K562 (cell line): ENCODE data around the gene FGFR1OP2.

Experiments
- BCL6 ChIP-seq: fragments of 250-450 bp; sonication (Bioruptor Pico); IDR thresholded peaks from 2 replicates; pipeline ENCODE4 v1.4.0; 2020
- CREM ChIP-seq: IDR thresholded peaks from 2 replicates; pipeline ENCODE4 v1.6.1; 2014; ENCODE audit warnings: antibody characterized with exemption, low read depth
- EP300 ChIP-seq: IDR thresholded peaks from 2 replicates; pipeline ENCODE4 v1.6.1; 2012; ENCODE audit warnings: low read length, improper control_type of control experiment
- KLF6 ChIP-seq: fragments of 250-450 bp; sonication (Bioruptor Pico); IDR thresholded peaks from 2 replicates; pipeline ENCODE4 v1.4.0; 2020; ENCODE audit warnings: mild to moderate bottlenecking, moderate library complexity, borderline replicate concordance
- NFIC ChIP-seq: fragments of 450-650 bp; IDR thresholded peaks from 2 replicates; pipeline ENCODE4 v1.6.1; 2017; ENCODE audit warnings: mild to moderate bottlenecking, inconsistent platforms
- PML ChIP-seq: IDR thresholded peaks from 2 replicates; pipeline ENCODE4 v1.6.1; 2012; ENCODE audit warnings: low read length, inconsistent platforms
- POLR2A ChIP-seq: fragments of 450-650 bp; conservative IDR thresholded peaks from 2 replicates; pipeline ENCODE4 v1.6.1; 2016
- RCOR1 ChIP-seq, 2 experiments: IDR thresholded peaks; 2 replicates each; pipeline ENCODE4 v1.6.1; 2012; ENCODE audit warnings: low read depth in 2 of 2, low read length in 2 of 2, borderline replicate concordance in 1 of 2, improper control_type of control experiment in 1 of 2
- SMC3 ChIP-seq: conservative IDR thresholded peaks from 2 replicates; pipeline ENCODE4 v1.6.1; 2011; ENCODE audit warnings: low read depth, low read length, improper control_type of control experiment; ENCODE audit not compliant: insufficient read depth
- TF ChIP-seq, protein P1 (sequence below): fragments of 250-450 bp; sonication (Bioruptor Pico); IDR thresholded peaks from 2 replicates; pipeline ENCODE4 v1.8.0; 2021; ENCODE audit warnings: moderate library complexity, mild to moderate bottlenecking, inconsistent platforms
- TF ChIP-seq, protein P2 (sequence below): sonication (generic); formaldehyde crosslinking; IDR thresholded peaks from 2 replicates; pipeline ENCODE4 v1.4.0; 2020; ENCODE audit warnings: mild to moderate bottlenecking, missing genetic modification reagents
- TF ChIP-seq, protein P3 (sequence below): fragments of 250-450 bp; sonication (Bioruptor Pico); IDR thresholded peaks from 2 replicates; pipeline ENCODE4 v1.5.0; 2020; ENCODE audit warnings: mild to moderate bottlenecking, borderline replicate concordance
- TF ChIP-seq, protein P4 (sequence below): IDR thresholded peaks from 3 replicates; pipeline ENCODE4 v1.6.1; 2011; ENCODE audit warnings: borderline replicate concordance, mild to moderate bottlenecking, moderate library complexity; ENCODE audit not compliant: insufficient read length; ENCODE audit errors: extremely low read depth

DNA sequence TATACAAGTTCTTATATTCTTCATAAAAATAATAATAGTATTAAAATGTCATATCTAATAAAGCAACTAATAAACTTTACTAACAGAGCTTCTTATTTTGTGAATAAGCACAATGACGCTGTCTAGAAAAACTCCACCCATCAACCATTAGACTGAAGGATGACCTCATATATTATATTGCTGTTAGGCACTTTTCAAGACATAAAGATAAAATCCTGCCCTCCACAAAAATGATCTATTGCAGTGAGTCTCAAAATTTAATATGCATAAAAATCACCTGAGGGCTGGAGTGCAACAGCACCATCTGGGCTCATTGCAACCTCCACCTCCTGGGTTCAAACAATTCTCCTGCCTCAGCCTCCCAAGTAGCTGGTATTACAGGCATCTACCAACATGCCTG, 55.8 kb downstream of the FGFR1OP2 start:
- TF ChIP-seq BCL6 (CRISPR knock-in tag), result no peak
- no peak for TF ChIP-seq POLR2A
- TF ChIP-seq, protein P1, sequence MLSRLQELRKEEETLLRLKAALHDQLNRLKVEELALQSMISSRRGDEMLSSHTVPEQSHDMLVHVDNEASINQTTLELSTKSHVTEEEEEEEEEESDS (CRISPR knock-in tag), result no peak
- TF ChIP-seq PML, result no peak
- no peak for TF ChIP-seq RCOR1 (IDR thresholded peaks at IDR 0.05; ENCODE audit: borderline replicate concordance in 1 of 2, low read depth in 2 of 2, low read length in 2 of 2)
- TF ChIP-seq, protein P2, sequence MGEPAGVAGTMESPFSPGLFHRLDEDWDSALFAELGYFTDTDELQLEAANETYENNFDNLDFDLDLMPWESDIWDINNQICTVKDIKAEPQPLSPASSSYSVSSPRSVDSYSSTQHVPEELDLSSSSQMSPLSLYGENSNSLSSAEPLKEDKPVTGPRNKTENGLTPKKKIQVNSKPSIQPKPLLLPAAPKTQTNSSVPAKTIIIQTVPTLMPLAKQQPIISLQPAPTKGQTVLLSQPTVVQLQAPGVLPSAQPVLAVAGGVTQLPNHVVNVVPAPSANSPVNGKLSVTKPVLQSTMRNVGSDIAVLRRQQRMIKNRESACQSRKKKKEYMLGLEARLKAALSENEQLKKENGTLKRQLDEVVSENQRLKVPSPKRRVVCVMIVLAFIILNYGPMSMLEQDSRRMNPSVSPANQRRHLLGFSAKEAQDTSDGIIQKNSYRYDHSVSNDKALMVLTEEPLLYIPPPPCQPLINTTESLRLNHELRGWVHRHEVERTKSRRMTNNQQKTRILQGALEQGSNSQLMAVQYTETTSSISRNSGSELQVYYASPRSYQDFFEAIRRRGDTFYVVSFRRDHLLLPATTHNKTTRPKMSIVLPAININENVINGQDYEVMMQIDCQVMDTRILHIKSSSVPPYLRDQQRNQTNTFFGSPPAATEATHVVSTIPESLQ (CRISPR knock-in tag), result no peak
- TF ChIP-seq, protein P3, sequence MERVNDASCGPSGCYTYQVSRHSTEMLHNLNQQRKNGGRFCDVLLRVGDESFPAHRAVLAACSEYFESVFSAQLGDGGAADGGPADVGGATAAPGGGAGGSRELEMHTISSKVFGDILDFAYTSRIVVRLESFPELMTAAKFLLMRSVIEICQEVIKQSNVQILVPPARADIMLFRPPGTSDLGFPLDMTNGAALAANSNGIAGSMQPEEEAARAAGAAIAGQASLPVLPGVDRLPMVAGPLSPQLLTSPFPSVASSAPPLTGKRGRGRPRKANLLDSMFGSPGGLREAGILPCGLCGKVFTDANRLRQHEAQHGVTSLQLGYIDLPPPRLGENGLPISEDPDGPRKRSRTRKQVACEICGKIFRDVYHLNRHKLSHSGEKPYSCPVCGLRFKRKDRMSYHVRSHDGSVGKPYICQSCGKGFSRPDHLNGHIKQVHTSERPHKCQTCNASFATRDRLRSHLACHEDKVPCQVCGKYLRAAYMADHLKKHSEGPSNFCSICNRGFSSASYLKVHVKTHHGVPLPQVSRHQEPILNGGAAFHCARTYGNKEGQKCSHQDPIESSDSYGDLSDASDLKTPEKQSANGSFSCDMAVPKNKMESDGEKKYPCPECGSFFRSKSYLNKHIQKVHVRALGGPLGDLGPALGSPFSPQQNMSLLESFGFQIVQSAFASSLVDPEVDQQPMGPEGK (CRISPR knock-in tag), result no peak
- TF ChIP-seq, protein P4, sequence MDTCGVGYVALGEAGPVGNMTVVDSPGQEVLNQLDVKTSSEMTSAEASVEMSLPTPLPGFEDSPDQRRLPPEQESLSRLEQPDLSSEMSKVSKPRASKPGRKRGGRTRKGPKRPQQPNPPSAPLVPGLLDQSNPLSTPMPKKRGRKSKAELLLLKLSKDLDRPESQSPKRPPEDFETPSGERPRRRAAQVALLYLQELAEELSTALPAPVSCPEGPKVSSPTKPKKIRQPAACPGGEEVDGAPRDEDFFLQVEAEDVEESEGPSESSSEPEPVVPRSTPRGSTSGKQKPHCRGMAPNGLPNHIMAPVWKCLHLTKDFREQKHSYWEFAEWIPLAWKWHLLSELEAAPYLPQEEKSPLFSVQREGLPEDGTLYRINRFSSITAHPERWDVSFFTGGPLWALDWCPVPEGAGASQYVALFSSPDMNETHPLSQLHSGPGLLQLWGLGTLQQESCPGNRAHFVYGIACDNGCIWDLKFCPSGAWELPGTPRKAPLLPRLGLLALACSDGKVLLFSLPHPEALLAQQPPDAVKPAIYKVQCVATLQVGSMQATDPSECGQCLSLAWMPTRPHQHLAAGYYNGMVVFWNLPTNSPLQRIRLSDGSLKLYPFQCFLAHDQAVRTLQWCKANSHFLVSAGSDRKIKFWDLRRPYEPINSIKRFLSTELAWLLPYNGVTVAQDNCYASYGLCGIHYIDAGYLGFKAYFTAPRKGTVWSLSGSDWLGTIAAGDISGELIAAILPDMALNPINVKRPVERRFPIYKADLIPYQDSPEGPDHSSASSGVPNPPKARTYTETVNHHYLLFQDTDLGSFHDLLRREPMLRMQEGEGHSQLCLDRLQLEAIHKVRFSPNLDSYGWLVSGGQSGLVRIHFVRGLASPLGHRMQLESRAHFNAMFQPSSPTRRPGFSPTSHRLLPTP, result no peak
- no peak for TF ChIP-seq CREM
- no peak for TF ChIP-seq EP300
- TF ChIP-seq SMC3, result no peak
- no peak for TF ChIP-seq NFIC
- TF ChIP-seq KLF6 (CRISPR knock-in tag), result no peak
